Raji (cell line): ENCODE measurements around the gene INIP.

Experiments
- POLR2A ChIP-seq: IDR thresholded peaks from 2 replicates; pipeline ENCODE4 v1.6.1; 2011; ENCODE audit warnings: low read depth, low read length, control low read depth; ENCODE audit not compliant: insufficient read depth

The INIP gene

GRCh38 chr9:112647596-112647995, 70.3 kb downstream of the INIP start:
- TF ChIP-seq POLR2A: no peak

GRCh38 chr9:112642126-112642525, 75.8 kb downstream of the INIP start:
- TF ChIP-seq POLR2A: no peak

- TF ChIP-seq POLR2A: no peak
These were observed 77.6 kb downstream of the INIP start for GRCh38 chr9:112640311-112640710.
